ENCODE data around the gene C5AR1.
A peak's percentile ranks its signal among the peaks of the same experiment; 100 is the strongest.
"Not testable (repeated sequence)": the region's sequence is repeated elsewhere in the genome, so short reads cannot be mapped to it uniquely, and the experiment has no call there.

Gene C5AR1

GRCh38 chr19:47274891-47275761, 34.5 kb upstream of the C5AR1 start:
- peak overlapping the region; percentile 40 for H3K4me3 ChIP-seq (ENCODE audit: low read length)
- no peak for DNase-seq (ENCODE audit: low read depth)
- TF ChIP-seq CTCF (conservative IDR thresholded peaks at IDR 0.05; ENCODE audit: low read depth, low read length), result no peak

- no peak overlapping the region for H3K4me3 ChIP-seq (ENCODE audit: low read length)
- TF ChIP-seq CTCF (conservative IDR thresholded peaks at IDR 0.05; ENCODE audit: low read depth, low read length), result no peak
- DNase-seq (ENCODE audit: low read depth), result no peak
Observed at GRCh38 chr19:47275791-47276461, 33.7 kb upstream of the C5AR1 start.

- H3K4me3 ChIP-seq (ENCODE audit: low read length); DNase-seq (ENCODE audit: low read depth): not testable (repeated sequence)
Observed at GRCh38 chr19:47276513-47276912, 33.1 kb upstream of the C5AR1 start.

- no peak overlapping the region for H3K4me3 ChIP-seq (ENCODE audit: low read length)
- no peak for DNase-seq (ENCODE audit: low read depth)
- peak; percentile 53 for TF ChIP-seq CTCF (conservative IDR thresholded peaks at IDR 0.05; ENCODE audit: low read depth, low read length)
Observed at GRCh38 chr19:47280183-47280797, 29.4 kb upstream of the C5AR1 start.

GRCh38 chr19:47283405-47284059, 26.1 kb upstream of the C5AR1 start:
- no peak overlapping the region for H3K4me3 ChIP-seq (ENCODE audit: low read length)
- no peak for DNase-seq (ENCODE audit: low read depth)
- TF ChIP-seq CTCF (conservative IDR thresholded peaks at IDR 0.05; ENCODE audit: low read depth, low read length), result no peak

GRCh38 chr19:47284324-47284899, 25.2 kb upstream of the C5AR1 start:
- H3K4me3 ChIP-seq (ENCODE audit: low read length), result no peak overlapping the region
- peak; percentile 87 for TF ChIP-seq CTCF (conservative IDR thresholded peaks at IDR 0.05; ENCODE audit: low read depth, low read length)
- DNase-seq (ENCODE audit: low read depth), result peak; percentile 12

GRCh38 chr19:47296036-47296435, 13.6 kb upstream of the C5AR1 start:
- H3K4me3 ChIP-seq (ENCODE audit: low read length), result no peak overlapping the region
- TF ChIP-seq CTCF (conservative IDR thresholded peaks at IDR 0.05; ENCODE audit: low read depth, low read length), result peak; percentile 72
- no peak for DNase-seq (ENCODE audit: low read depth)

GRCh38 chr19:47300867-47301266, 8.8 kb upstream of the C5AR1 start:
- DNase-seq (ENCODE audit: low read depth); H3K4me3 ChIP-seq (ENCODE audit: low read length): not testable (repeated sequence)
